Measurements from ENCODE around the gene GNG12. TPM values are rescaled to one million over a fixed set of nuclear protein-coding genes. Genes with fewer than 3 reads are reported as not detected.

GNG12 gene
- total RNA-seq, 1 experiment from 2014 or later = 14.3 TPM

- H4K20me1 ChIP-seq (ENCODE audit: control insufficient read depth, insufficient read depth, insufficient read length) = no peaks in the 10 kb centered on the region
- H3K23me2 ChIP-seq (ENCODE audit: insufficient read length, low read depth, low read length, poor library complexity, severe bottlenecking) = no peaks in the 10 kb centered on the region
- H2BK5ac ChIP-seq (ENCODE audit: insufficient read length, low read length) = no peak overlapping the region
- no peak for DNase-seq
- no peak overlapping the region for H3K56ac ChIP-seq (ENCODE audit: insufficient read length, low read depth, low read length)
- H3K23ac ChIP-seq (ENCODE audit: insufficient read length, low read depth, low read length) = no peak overlapping the region
- no peak overlapping the region for H2BK120ac ChIP-seq (ENCODE audit: low read depth, low read length, poor library complexity, severe bottlenecking)
- no peak overlapping the region for H3K4me3 Mint-ChIP-seq
- H3K4me1 Mint-ChIP-seq = peaks cover 32 to 37% of the 10 kb centered on the region in 2 experiments
- no peaks in the 10 kb centered on the region for H3K9me3 ChIP-seq (ENCODE audit: control insufficient read depth, low read depth, low read length)
- no peak overlapping the region for H3T11ph ChIP-seq (ENCODE audit: low read length)
- H3K4me1 ChIP-seq (ENCODE audit: insufficient read depth, low read length) = peaks cover 8% of the 10 kb centered on the region
- H2AFZ ChIP-seq (ENCODE audit: low read length) = no peak overlapping the region
- no peak overlapping the region for H3K4me2 ChIP-seq (ENCODE audit: insufficient read depth, insufficient read length, low read length)
- no peak overlapping the region for H2BK12ac ChIP-seq (ENCODE audit: insufficient read length, low read depth, low read length)
- TF ChIP-seq, protein P1, sequence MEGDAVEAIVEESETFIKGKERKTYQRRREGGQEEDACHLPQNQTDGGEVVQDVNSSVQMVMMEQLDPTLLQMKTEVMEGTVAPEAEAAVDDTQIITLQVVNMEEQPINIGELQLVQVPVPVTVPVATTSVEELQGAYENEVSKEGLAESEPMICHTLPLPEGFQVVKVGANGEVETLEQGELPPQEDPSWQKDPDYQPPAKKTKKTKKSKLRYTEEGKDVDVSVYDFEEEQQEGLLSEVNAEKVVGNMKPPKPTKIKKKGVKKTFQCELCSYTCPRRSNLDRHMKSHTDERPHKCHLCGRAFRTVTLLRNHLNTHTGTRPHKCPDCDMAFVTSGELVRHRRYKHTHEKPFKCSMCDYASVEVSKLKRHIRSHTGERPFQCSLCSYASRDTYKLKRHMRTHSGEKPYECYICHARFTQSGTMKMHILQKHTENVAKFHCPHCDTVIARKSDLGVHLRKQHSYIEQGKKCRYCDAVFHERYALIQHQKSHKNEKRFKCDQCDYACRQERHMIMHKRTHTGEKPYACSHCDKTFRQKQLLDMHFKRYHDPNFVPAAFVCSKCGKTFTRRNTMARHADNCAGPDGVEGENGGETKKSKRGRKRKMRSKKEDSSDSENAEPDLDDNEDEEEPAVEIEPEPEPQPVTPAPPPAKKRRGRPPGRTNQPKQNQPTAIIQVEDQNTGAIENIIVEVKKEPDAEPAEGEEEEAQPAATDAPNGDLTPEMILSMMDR (conservative IDR thresholded peaks at IDR 0.05) = no peak
- no peak overlapping the region for H3K27ac ChIP-seq (ENCODE audit: insufficient read length, low read depth, low read length)
- H4K91ac ChIP-seq (ENCODE audit: insufficient read length, low read depth, low read length) = no peak overlapping the region
- H3K27me3 ChIP-seq (ENCODE audit: insufficient read depth, low read length) = no peaks in the 10 kb centered on the region
- no peak overlapping the region; a peak in 1 of 7 replicates for H3K27ac Mint-ChIP-seq
- H2AK5ac ChIP-seq (ENCODE audit: insufficient read length, low read length) = no peak overlapping the region
- no peaks in the 10 kb centered on the region for H3K36me3 Mint-ChIP-seq (ENCODE audit: insufficient read depth in 1 of 3, low read depth in 3 of 3)
- no peak overlapping the region for H4K8ac ChIP-seq (replicated peaks; ENCODE audit: insufficient read length, low read depth, low read length)
- no peaks in the 10 kb centered on the region for H3K27me3 Mint-ChIP-seq (ENCODE audit: low read depth)
- no peaks in the 10 kb centered on the region for H3K79me1 ChIP-seq (ENCODE audit: insufficient read depth, low read depth, low read length, poor library complexity, severe bottlenecking)
- no peak overlapping the region for H3K9ac ChIP-seq (ENCODE audit: extremely low read depth, insufficient read length, low read length)
- no peak overlapping the region for H2BK15ac ChIP-seq (ENCODE audit: low read depth, low read length)
- no peak overlapping the region for H3K18ac ChIP-seq (ENCODE audit: insufficient read length, low read depth, low read length)
- H4K5ac ChIP-seq (ENCODE audit: insufficient read length, low read depth, low read length) = no peak overlapping the region
- no peak overlapping the region for H2BK20ac ChIP-seq (ENCODE audit: low read depth, low read length, poor library complexity, severe bottlenecking)
- H3K79me2 ChIP-seq (ENCODE audit: insufficient read depth, low read length) = no peaks in the 10 kb centered on the region
- H3K9me3 Mint-ChIP-seq = no peaks in the 10 kb centered on the region; a peak in 1 of 5 replicates
- H3K14ac ChIP-seq (ENCODE audit: insufficient read depth, low read length) = no peak overlapping the region
- WGBS (ENCODE audit: extremely low coverage, insufficient read length, low lambda C conversion rate) = no CpG with 5 or more reads among the region's 4 CpGs
- no peak overlapping the region for H3K4ac ChIP-seq (ENCODE audit: low read depth, low read length)
Observed at GRCh38 chr1:67754526-67754920, 78.7 kb downstream of the GNG12 start.

Measured in H9 (cell line).